PC-9 (cell line): ENCODE data around the gene PLXND1. TPM values are rescaled to one million over a fixed set of nuclear protein-coding genes. Genes with fewer than 3 reads are reported as not detected.

Source experiments
- BruUV-seq: library from RNA; stranded (reverse); fragments of 400-500 nt; replicated peaks from 2 replicates; lab custom pipeline; 2021; lab: Mats Ljungman, UMichigan
- CTCF ChIA-PET: fragments of 300-600 bp; sonication (Branson Sonifier 250); formaldehyde crosslinking; loops from one replicate; lab custom pipeline; 2022; ENCODE audit warnings: antibody characterized with exemption; lab: Charles Lee
- POLR2A ChIA-PET: fragments of 300-600 bp; sonication (Branson Sonifier 250); formaldehyde crosslinking; loops from one replicate; lab custom pipeline; 2022; ENCODE audit warnings: antibody characterized with exemption; ENCODE audit not compliant: unreplicated experiment; lab: Charles Lee
- DNase-seq, 2 experiments: peaks; one replicate each; pipeline versions ENCODE4 v3.0.0 to v3.0.0-alpha.2; 2015 to 2022; ENCODE audit warnings: mixed read lengths in 1 of 2
- H2AFZ ChIP-seq: fragments of 200-600 bp; sonication (generic); 2 replicates; pipeline ENCODE4 v1.8.1; 2017; ENCODE audit warnings: antibody characterized with exemption
- H3F3A ChIP-seq: fragments of 200-600 bp; sonication (generic); 2 replicates; pipeline ENCODE4 v1.8.1; 2017; ENCODE audit warnings: antibody characterized with exemption, mild to moderate bottlenecking, low read depth; ENCODE audit not compliant: insufficient read depth
- H3K27ac ChIP-seq: fragments of 200-600 bp; sonication (generic); 2 replicates; pipeline ENCODE4 v1.6.1; 2016; ENCODE audit warnings: mixed run types
- H3K27me3 ChIP-seq: fragments of 200-600 bp; sonication (generic); 2 replicates; pipeline ENCODE4 v1.6.1; 2016; ENCODE audit warnings: low read depth, mixed run types; ENCODE audit not compliant: insufficient read depth
- H3K36me3 ChIP-seq: fragments of 200-600 bp; sonication (generic); 2 replicates; pipeline ENCODE4 v1.6.1; 2016; ENCODE audit warnings: low read depth, mixed run types
- H3K4me1 ChIP-seq: fragments of 200-600 bp; sonication (generic); replicated peaks from 2 replicates; pipeline ENCODE4 v1.6.1; 2016; ENCODE audit warnings: mixed run types; ENCODE audit not compliant: insufficient read depth
- H3K4me2 ChIP-seq: fragments of 200-600 bp; sonication (generic); 2 replicates; pipeline ENCODE4 v1.6.1; 2017; ENCODE audit warnings: mixed run types
- H3K4me3 ChIP-seq: fragments of 200-600 bp; sonication (generic); 2 replicates; pipeline ENCODE4 v1.6.1; 2016; ENCODE audit warnings: mixed run types
- H3K79me2 ChIP-seq: fragments of 200-600 bp; sonication (generic); 2 replicates; pipeline ENCODE4 v1.6.1; 2017; ENCODE audit warnings: low read depth, mixed run types
- H3K9me2 ChIP-seq: fragments of 200-600 bp; sonication (generic); 2 replicates; pipeline ENCODE4 v1.8.1; 2017; ENCODE audit warnings: mild to moderate bottlenecking; ENCODE audit not compliant: insufficient read depth
- H3K9me3 ChIP-seq: fragments of 200-600 bp; sonication (generic); 2 replicates; pipeline ENCODE4 v1.8.1; 2016; ENCODE audit warnings: low read depth; ENCODE audit not compliant: insufficient read depth
- H4K20me1 ChIP-seq: fragments of 200-600 bp; sonication (generic); 2 replicates; pipeline ENCODE4 v1.8.1; 2017; ENCODE audit not compliant: insufficient read depth
- CTCF ChIP-seq: fragments of 200-600 bp; sonication (generic); conservative IDR thresholded peaks from 2 replicates; pipeline ENCODE4 v1.6.1; 2017; ENCODE audit warnings: mixed run types, antibody characterized with exemption, mild to moderate bottlenecking, moderate library complexity
- EZH2 ChIP-seq: fragments of 200-600 bp; sonication (generic); IDR thresholded peaks from 2 replicates; pipeline ENCODE4 v1.8.0; 2017; ENCODE audit warnings: antibody characterized with exemption, low read depth
- intact Hi-C: fragments of 100-400 bp; cut with micrococcal nuclease; formaldehyde crosslinking; loops from one replicate; pipeline ENCODE4 v1.10.0; 2022; ENCODE audit not compliant: unreplicated experiment
- total RNA-seq: library from RNA; stranded (reverse); gene quantifications from 2 replicates; pipeline ENCODE4 v1.2.3, GENCODE V29; 2021

The PLXND1 gene
- total RNA-seq, 1 experiment from 2014 or later, result 44.4 TPM

GRCh38 chr3:129599073-129599472, 7.4 kb downstream of the PLXND1 start:
- Histone ChIP-seq H3K36me3 (no peaks in the 10 kb centered on the region), H3K79me2 (peaks cover 30% of the 10 kb centered on the region), H3K9me3 (no peaks in the 10 kb centered on the region), H3K27ac (no peak overlapping the region), H3K27me3 (no peaks in the 10 kb centered on the region), H3F3A (no peaks in the 10 kb centered on the region; the same call in none of the 2 replicates), H3K4me1 (peaks cover 15% of the 10 kb centered on the region), H3K4me2 (no peak overlapping the region), H4K20me1 (peaks cover 1% of the 10 kb centered on the region), H2AFZ (no peak overlapping the region), H3K4me3 (no peak overlapping the region), H3K9me2 (no peaks in the 10 kb centered on the region)
- DNase-seq, result no peak
- ChIA-PET CTCF (no interaction called here), POLR2A (no interaction called here)
- intact Hi-C loops, result no loop called here
- TF ChIP-seq EZH2 (no peak), CTCF (no peak)
- BruUV-seq, result no TSS peak

- H3K27me3 ChIP-seq, result no peaks in the 10 kb centered on the region
- TF ChIP-seq CTCF, result no peak
- intact Hi-C loops, result no loop called here
- no peaks in the 10 kb centered on the region; the same call in none of the 2 replicates for H3F3A ChIP-seq
- H3K4me3 ChIP-seq, result no peak overlapping the region
- no peak overlapping the region for H3K4me2 ChIP-seq
- H2AFZ ChIP-seq, result no peak overlapping the region
- DNase-seq, result no peak
- H3K79me2 ChIP-seq, result peaks cover 24% of the 10 kb centered on the region
- ChIA-PET CTCF (interaction anchor here (1.4 kb wide), 1 partner anchor 29 kb away, joined by 11 read pairs; no protein-coding TSS in a partner anchor), POLR2A (no interaction called here)
- H3K36me3 ChIP-seq, result no peaks in the 10 kb centered on the region
- H3K4me1 ChIP-seq, result peaks cover 10% of the 10 kb centered on the region
- no peak overlapping the region for H3K27ac ChIP-seq
- no peaks in the 10 kb centered on the region for H3K9me2 ChIP-seq
- BruUV-seq, result no TSS peak
- no peaks in the 10 kb centered on the region for H3K9me3 ChIP-seq
- no peaks in the 10 kb centered on the region; the same call in 1 of the 2 replicates for H4K20me1 ChIP-seq
Observed at GRCh38 chr3:129598484-129598883, 8.0 kb downstream of the PLXND1 start.

GRCh38 chr3:129598000-129598381, 8.5 kb downstream of the PLXND1 start:
- Histone ChIP-seq H3K4me3 (no peak overlapping the region), H3K9me2 (no peaks in the 10 kb centered on the region), H4K20me1 (no peaks in the 10 kb centered on the region), H3K4me1 (peaks cover 5% of the 10 kb centered on the region; the same call in 1 of the 2 replicates), H2AFZ (no peak overlapping the region), H3K9me3 (no peaks in the 10 kb centered on the region), H3K79me2 (peaks cover 20% of the 10 kb centered on the region), H3F3A (no peaks in the 10 kb centered on the region; the same call in none of the 2 replicates), H3K36me3 (no peaks in the 10 kb centered on the region), H3K4me2 (no peak overlapping the region), H3K27me3 (no peaks in the 10 kb centered on the region), H3K27ac (no peak overlapping the region)
- intact Hi-C loops, result no loop called here
- CTCF ChIA-PET, result interaction anchor here (1.4 kb wide), 1 partner anchor 29 kb away, joined by 11 read pairs; no protein-coding TSS in a partner anchor
- POLR2A ChIA-PET, result no interaction called here
- TF ChIP-seq EZH2 (no peak), CTCF (no peak)
- BruUV-seq, result no TSS peak
- DNase-seq, result no peak
